ENCODE results near the gene RPS3. TPM values are rescaled to one million over a fixed set of nuclear protein-coding genes. Genes with fewer than 3 reads are reported as not detected.

RPS3 gene
- total RNA-seq, 1 donor, result 2,208 TPM

DNA sequence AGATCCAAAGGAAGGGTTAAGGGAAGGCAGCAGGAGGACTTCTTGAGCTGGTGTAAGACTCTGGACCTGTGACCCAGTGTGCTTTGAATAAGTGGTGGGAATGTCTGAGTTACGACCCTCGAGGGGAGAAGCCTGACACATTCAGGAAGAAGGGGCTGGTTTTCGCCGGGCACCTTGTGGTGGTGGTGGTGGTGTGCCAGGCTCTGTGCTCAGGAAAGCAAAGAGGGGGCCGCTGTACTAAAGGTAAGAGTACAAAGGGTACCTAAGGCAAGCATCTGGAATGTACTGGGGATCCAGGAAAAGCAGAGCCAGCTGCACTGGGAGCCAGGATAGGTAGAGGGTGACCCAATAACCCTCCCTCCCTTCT is 27.4 kb downstream of the RPS3 start:
- TF ChIP-seq, protein P1, sequence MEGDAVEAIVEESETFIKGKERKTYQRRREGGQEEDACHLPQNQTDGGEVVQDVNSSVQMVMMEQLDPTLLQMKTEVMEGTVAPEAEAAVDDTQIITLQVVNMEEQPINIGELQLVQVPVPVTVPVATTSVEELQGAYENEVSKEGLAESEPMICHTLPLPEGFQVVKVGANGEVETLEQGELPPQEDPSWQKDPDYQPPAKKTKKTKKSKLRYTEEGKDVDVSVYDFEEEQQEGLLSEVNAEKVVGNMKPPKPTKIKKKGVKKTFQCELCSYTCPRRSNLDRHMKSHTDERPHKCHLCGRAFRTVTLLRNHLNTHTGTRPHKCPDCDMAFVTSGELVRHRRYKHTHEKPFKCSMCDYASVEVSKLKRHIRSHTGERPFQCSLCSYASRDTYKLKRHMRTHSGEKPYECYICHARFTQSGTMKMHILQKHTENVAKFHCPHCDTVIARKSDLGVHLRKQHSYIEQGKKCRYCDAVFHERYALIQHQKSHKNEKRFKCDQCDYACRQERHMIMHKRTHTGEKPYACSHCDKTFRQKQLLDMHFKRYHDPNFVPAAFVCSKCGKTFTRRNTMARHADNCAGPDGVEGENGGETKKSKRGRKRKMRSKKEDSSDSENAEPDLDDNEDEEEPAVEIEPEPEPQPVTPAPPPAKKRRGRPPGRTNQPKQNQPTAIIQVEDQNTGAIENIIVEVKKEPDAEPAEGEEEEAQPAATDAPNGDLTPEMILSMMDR (IDR thresholded peaks at IDR 0.05; ENCODE audit: insufficient read depth, low read length), result no peak
- H3K4me3 ChIP-seq (ENCODE audit: low read depth, low read length), result no peak overlapping the region
- no peak for DNase-seq (ENCODE audit: low read depth)

GRCh38 chr11:75427181-75427580 is 27.9 kb downstream of the RPS3 start:
- TF ChIP-seq, protein P1 (IDR thresholded peaks at IDR 0.05; ENCODE audit: insufficient read depth, low read length), result no peak
- H3K4me3 ChIP-seq (ENCODE audit: low read depth, low read length), result no peak overlapping the region
- DNase-seq (ENCODE audit: low read depth), result no peak

- DNase-seq (ENCODE audit: low read depth), result peak; percentile 81
- H3K4me3 ChIP-seq (ENCODE audit: low read depth, low read length), result peak overlapping the region; percentile 55
- TF ChIP-seq, protein P1 (IDR thresholded peaks at IDR 0.05; ENCODE audit: insufficient read depth, low read length), result no peak
These were observed 29.0 kb downstream of the RPS3 start for GRCh38 chr11:75428281-75428724.

- no peak overlapping the region for H3K4me3 ChIP-seq (ENCODE audit: low read depth, low read length)
- TF ChIP-seq, protein P1 (IDR thresholded peaks at IDR 0.05; ENCODE audit: insufficient read depth, low read length), result no peak
- DNase-seq (ENCODE audit: low read depth), result no peak
These were observed 29.8 kb downstream of the RPS3 start for GRCh38 chr11:75428989-75429640.

DNA sequence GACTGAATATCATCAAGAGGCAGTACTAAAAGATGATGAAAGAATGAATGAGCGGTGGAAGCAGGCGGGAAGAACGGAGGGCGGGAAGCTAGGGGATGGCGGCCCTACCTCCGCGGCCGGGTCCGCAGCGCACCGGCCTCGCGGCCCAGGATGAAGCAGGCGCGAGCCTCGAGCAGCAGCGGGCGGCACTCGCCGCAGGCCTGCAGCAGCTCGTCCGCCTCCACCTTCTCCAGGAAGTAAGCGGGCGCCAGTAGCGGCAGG is 30.3 kb downstream of the RPS3 start:
- H3K4me3 ChIP-seq (ENCODE audit: low read depth, low read length), result no peak overlapping the region
- DNase-seq (ENCODE audit: low read depth), result no peak
- TF ChIP-seq, protein P1 (IDR thresholded peaks at IDR 0.05; ENCODE audit: insufficient read depth, low read length), result no peak

DNA sequence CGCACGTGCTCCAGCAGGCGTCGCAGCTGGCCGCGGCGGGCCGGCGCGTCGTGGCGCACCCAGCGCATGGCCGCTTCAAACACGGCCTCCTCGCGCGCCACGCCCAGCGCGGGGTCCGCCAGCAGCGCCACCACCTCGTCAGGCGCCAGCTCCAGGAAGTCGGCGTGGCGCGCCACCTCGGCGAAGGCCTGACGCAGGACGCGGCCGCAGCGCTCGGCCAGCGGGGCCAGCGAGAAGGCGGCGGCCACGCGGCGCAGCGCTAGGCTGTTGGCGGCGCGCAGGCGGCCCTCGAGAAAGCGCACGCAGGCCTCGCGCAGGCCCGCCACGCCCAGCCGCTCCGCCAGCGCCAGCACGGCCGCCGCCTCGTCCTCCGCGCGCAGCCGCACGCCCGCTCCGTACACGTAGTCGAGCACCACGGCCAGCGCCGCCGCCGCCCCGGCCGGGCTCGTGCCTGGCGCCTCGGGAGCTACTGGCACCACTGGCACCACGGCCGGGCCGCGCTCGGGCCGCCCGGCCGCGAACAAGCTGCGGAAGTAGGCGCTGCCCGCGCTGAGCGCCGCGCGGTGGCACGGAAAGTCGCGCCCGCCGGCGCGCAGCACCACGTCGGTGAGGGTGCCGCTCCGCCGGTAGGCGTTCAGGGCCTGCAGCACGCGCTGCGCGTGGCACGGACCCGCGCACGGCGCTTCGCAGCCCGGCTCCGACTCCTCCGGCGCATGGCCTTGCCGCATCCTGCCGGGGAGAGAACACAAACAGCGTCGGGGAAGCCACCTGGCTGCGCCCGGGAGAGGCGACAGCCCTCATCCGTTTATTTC is 30.8 kb downstream of the RPS3 start:
- TF ChIP-seq, protein P1 (IDR thresholded peaks at IDR 0.05; ENCODE audit: insufficient read depth, low read length), result no peak
- peak overlapping the region; percentile 48 for H3K4me3 ChIP-seq (ENCODE audit: low read depth, low read length)
- DNase-seq (ENCODE audit: low read depth), result peak; percentile 60

Measured in fibroblast of the aortic adventitia (primary cell).